HFFc6 (cell line): ENCODE results near the gene TTBK2. TPM values are rescaled to one million over a fixed set of nuclear protein-coding genes. Genes with fewer than 3 reads are reported as not detected.
A peak's percentile ranks its signal among the peaks of the same experiment; 100 is the strongest.

ENCODE experiments used
- DNase-seq: peaks from one replicate; pipeline ENCODE4 v3.0.0-alpha.2; 2018
- H3K27ac Mint-ChIP-seq: 2 replicates; pipeline ENCODE4 v1.8.0; 2020; ENCODE audit warnings: mild to moderate bottlenecking, mixed read lengths
- H3K27me3 Mint-ChIP-seq: 2 replicates; pipeline ENCODE4 v1.8.0; 2021; ENCODE audit warnings: mild to moderate bottlenecking, moderate library complexity, mixed read lengths; ENCODE audit not compliant: insufficient read depth
- H3K36me3 Mint-ChIP-seq: 2 replicates; pipeline ENCODE4 v1.8.0; 2021; ENCODE audit warnings: low read depth, mixed read lengths
- H3K4me1 Mint-ChIP-seq: 2 replicates; pipeline ENCODE4 v1.8.0; 2020; ENCODE audit warnings: low read depth, mixed read lengths
- H3K4me3 Mint-ChIP-seq: 2 replicates; pipeline ENCODE4 v1.8.0; 2020; ENCODE audit warnings: mild to moderate bottlenecking, moderate library complexity, mixed read lengths
- H3K9me3 Mint-ChIP-seq: 2 replicates; pipeline ENCODE4 v1.8.0; 2020; ENCODE audit warnings: mild to moderate bottlenecking, mixed read lengths
- CTCF ChIP-seq: fragments of 200-600 bp; sonication (generic); IDR thresholded peaks from 2 replicates; pipeline ENCODE4 v1.5.0; 2021; ENCODE audit warnings: antibody characterized with exemption, mild to moderate bottlenecking
- total RNA-seq, 6 experiments: library from RNA; stranded (reverse); fragmentation: NEBNext Ultra II Directional; extraction: Animal tissue kit (Norgen Biotek cat#: 25700); gene quantifications; 2 replicates in 1 of 6; 3 replicates in 5 of 6; pipeline ENCODE4 v1.2.3, GENCODE V29; 2021

Gene TTBK2
- total RNA-seq, 6 experiments from 2014 or later = 9.4 to 12.6 (median 10.2) TPM

DNA sequence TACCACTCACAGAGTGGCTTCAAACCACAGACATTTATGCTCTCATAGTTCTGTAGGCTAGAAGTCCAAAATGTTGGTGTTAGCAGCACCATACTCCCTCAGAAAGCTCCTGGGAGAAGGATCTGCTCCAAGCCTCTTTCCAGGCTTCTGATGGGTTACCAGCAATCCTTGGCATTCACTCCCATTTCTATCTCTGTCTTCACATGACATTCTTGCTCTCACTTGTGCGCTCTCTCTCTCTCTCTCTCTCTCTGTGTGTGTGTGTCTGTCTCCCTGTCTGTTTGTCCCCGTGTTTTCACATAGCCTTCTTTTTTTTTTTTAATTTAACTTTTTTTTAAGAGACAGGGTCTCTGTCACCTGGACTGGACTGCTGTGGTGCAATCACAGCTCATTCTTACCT lies 209.9 kb downstream of the TTBK2 start:
- Mint-ChIP-seq H3K36me3 (no peaks in the 10 kb centered on the region), H3K4me3 (no peak overlapping the region), H3K27ac (no peak overlapping the region), H3K27me3 (no peaks in the 10 kb centered on the region), H3K9me3 (no peaks in the 10 kb centered on the region), H3K4me1 (peaks cover 7% of the 10 kb centered on the region)
- no peak for DNase-seq
- no peak for TF ChIP-seq CTCF

- H3K4me1 Mint-ChIP-seq = peaks cover 7% of the 10 kb centered on the region
- H3K27ac Mint-ChIP-seq = no peak overlapping the region; the same call in 1 of the 2 replicates
- no peaks in the 10 kb centered on the region for H3K9me3 Mint-ChIP-seq
- no peak for DNase-seq
- no peaks in the 10 kb centered on the region for H3K36me3 Mint-ChIP-seq
- H3K27me3 Mint-ChIP-seq = no peaks in the 10 kb centered on the region
- no peak for TF ChIP-seq CTCF
- no peak overlapping the region for H3K4me3 Mint-ChIP-seq
Observed at GRCh38 chr15:42707873-42708544, 212.6 kb downstream of the TTBK2 start.

- Mint-ChIP-seq H3K9me3 (no peaks in the 10 kb centered on the region), H3K27ac (0 out of 2 replicates have a peak overlapping the region, but pooled peaks have one; percentile 14), H3K36me3 (no peaks in the 10 kb centered on the region), H3K27me3 (no peaks in the 10 kb centered on the region), H3K4me3 (no peak overlapping the region), H3K4me1 (peaks cover 7% of the 10 kb centered on the region)
- DNase-seq = no peak
- TF ChIP-seq CTCF = no peak
Observed at GRCh38 chr15:42707068-42707467, 213.5 kb downstream of the TTBK2 start.

- no peak for DNase-seq
- no peak for TF ChIP-seq CTCF
- no peak overlapping the region for H3K27ac Mint-ChIP-seq
- H3K4me3 Mint-ChIP-seq = no peak overlapping the region
- H3K36me3 Mint-ChIP-seq = peaks cover 6% of the 10 kb centered on the region; the same call in 1 of the 2 replicates
- no peaks in the 10 kb centered on the region for H3K9me3 Mint-ChIP-seq
- H3K4me1 Mint-ChIP-seq = peaks cover 7% of the 10 kb centered on the region
- H3K27me3 Mint-ChIP-seq = no peaks in the 10 kb centered on the region
Observed at GRCh38 chr15:42705336-42705735, 215.2 kb downstream of the TTBK2 start.

DNA sequence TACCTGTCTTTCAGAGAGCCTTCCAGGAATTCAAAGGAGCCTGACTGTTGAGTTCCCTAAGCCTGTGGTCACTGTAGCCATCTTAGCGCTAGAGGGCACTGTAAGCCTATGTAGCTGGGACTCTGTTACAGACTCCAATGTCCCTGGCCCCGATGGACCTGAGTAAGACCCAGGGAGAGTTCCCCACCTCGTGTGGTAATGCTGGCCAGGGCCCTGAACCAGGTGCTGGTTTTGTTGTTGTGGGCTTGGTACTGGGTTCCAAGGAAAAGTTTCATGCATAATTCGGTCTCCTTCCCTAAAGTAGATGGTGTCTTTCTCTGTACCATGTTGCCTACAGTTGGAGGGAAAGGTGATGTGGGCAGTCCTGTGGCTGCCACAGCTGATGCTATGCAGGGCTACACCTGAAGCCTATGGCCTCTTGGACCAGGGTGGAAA lies 216.1 kb downstream of the TTBK2 start:
- H3K9me3 Mint-ChIP-seq = no peaks in the 10 kb centered on the region
- no peaks in the 10 kb centered on the region for H3K27me3 Mint-ChIP-seq
- DNase-seq = peak; percentile 49
- no peak overlapping the region for H3K4me3 Mint-ChIP-seq
- TF ChIP-seq CTCF = peak; percentile 87
- H3K27ac Mint-ChIP-seq = no peak overlapping the region
- H3K36me3 Mint-ChIP-seq = peaks cover 11% of the 10 kb centered on the region; the same call in 1 of the 2 replicates
- H3K4me1 Mint-ChIP-seq = peaks cover 7% of the 10 kb centered on the region
